ENCODE data around the gene GADD45B. TPM values are rescaled to one million over a fixed set of nuclear protein-coding genes. Genes with fewer than 3 reads are reported as not detected.
"Not testable (repeated sequence)": the region's sequence is repeated elsewhere in the genome, so short reads cannot be mapped to it uniquely, and the experiment has no call there.

Gene GADD45B
- total and polyA plus RNA-seq, 7 donors, result 10.9 to 94.1 (median 19.3) TPM

DNA sequence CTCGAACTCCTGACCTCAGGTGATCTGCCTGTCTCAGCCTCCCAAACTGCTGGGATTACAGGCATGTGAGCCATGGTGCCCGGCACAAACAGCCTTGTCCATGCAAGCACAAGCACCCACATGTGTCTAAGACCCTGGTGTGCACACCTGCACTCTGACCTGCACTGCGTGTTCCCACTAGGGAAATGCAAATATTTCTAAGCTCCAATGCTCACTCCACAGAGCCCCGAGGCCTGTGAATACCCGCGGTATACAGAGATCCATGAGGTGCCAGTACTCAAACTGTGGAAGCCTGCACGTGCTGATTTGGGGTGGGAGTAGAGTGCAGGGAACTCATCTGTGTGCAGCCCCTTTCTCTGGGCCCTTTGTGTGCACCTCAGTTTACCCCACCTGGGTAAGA is 14.7 kb downstream of the GADD45B start:
- intact Hi-C loops (cut with DNase I), result loop anchor here in 1 of 2 donors (5.0 kb wide), 1 partner anchor 52 kb away; no protein-coding TSS in a partner anchor
- H3K27ac ChIP-seq, result peak overlapping the region; percentile 46
- TF ChIP-seq, protein P1, sequence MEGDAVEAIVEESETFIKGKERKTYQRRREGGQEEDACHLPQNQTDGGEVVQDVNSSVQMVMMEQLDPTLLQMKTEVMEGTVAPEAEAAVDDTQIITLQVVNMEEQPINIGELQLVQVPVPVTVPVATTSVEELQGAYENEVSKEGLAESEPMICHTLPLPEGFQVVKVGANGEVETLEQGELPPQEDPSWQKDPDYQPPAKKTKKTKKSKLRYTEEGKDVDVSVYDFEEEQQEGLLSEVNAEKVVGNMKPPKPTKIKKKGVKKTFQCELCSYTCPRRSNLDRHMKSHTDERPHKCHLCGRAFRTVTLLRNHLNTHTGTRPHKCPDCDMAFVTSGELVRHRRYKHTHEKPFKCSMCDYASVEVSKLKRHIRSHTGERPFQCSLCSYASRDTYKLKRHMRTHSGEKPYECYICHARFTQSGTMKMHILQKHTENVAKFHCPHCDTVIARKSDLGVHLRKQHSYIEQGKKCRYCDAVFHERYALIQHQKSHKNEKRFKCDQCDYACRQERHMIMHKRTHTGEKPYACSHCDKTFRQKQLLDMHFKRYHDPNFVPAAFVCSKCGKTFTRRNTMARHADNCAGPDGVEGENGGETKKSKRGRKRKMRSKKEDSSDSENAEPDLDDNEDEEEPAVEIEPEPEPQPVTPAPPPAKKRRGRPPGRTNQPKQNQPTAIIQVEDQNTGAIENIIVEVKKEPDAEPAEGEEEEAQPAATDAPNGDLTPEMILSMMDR (IDR thresholded peaks at IDR 0.05), result no peak
- H3K27me3 ChIP-seq (ENCODE audit: insufficient read depth in 3 of 3, low read length in 2 of 3), result no peaks in the 10 kb centered on the region
- ATAC-seq (no peak), DNase-seq (no peak)
- H3K36me3 ChIP-seq (ENCODE audit: insufficient read depth in 1 of 2, low read depth in 1 of 2), result no peaks in the 10 kb centered on the region
- H3K9me3 ChIP-seq, result no peaks in the 10 kb centered on the region
- peaks cover 31% of the 10 kb centered on the region for H3K4me1 ChIP-seq
- 46 to 60% (median 49%) methylated on average over 7 of the region's 7 CpGs for WGBS, 3 donors
- peak overlapping the region; percentile 4 for H3K4me3 ChIP-seq

DNA sequence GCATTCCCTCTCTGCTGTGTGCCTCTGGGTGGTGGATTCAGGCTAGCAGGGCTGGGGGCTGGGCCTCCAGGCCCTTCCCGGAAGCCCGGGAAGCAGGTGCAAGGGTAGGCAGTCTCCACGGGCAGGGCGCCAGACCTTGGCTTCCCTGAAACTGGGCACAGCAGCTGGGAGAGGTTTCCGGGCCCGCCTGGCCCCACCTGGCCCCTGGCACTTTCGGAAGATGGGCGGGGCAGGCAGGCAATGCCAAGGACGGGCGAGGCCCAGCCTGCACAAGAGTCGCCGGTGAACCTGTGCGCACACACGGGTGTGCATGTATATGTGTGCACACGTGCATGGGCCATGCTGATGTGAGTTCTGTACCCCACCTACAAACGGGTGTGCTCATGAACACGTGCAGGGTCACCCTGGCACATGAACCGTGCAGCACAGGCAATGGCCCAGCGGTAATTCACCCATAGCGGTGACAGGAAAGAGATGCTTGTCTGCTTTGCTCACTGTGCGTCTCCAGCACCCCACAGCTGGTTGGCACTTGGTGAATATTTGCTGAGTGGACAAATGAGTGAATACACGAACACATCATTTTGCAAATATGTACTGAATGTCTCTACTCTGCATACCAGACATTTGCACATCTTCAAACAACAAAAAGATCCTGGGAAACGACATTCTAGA is 15.3 kb downstream of the GADD45B start:
- Histone ChIP-seq H3K27me3 (ENCODE audit: insufficient read depth in 3 of 3, low read length in 2 of 3) (no peaks in the 10 kb centered on the region), H3K9me3 (no peaks in the 10 kb centered on the region), H3K27ac (peak overlapping the region; percentile 46), H3K4me1 (peaks cover 37% of the 10 kb centered on the region), H3K36me3 (ENCODE audit: insufficient read depth in 1 of 2, low read depth in 1 of 2) (no peaks in the 10 kb centered on the region), H3K4me3 (peak overlapping the region; percentile 4)
- TF ChIP-seq, protein P1 (IDR thresholded peaks at IDR 0.05), result no peak
- DNase-seq (peak; percentile 70 to 82), ATAC-seq (peak; percentile 20 to 70 (median 60))
- 17 to 21% (median 18%) methylated on average over 23 of the region's 23 CpGs for WGBS, 3 donors
- intact Hi-C loops (cut with DNase I), result loop anchor here in 1 of 2 donors (5.0 kb wide), 1 partner anchor 51 kb away; no protein-coding TSS in a partner anchor

DNA sequence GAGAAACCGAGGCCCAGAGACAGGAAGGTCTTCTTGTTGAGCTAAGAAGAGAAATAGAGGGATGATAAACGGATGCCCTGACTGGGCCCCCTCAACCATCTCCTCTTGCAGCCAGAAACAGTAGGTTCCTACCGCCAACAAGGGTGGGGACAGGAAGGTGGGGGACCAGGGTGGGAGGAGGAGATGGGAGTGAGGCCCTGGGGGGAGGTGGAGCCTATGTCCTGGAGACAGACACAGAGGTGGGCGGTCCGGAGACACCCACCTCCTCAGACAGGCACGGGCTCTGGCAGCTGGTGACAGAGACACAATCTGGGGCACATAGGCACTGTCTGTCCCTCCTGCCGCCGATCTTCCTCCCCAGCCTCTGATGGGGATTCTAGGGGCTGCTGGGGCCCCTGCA is 16.9 kb downstream of the GADD45B start:
- peak in 1 of 2 donors; percentile 45 for DNase-seq
- no peak for ATAC-seq
- H3K36me3 ChIP-seq (ENCODE audit: insufficient read depth in 1 of 2, low read depth in 1 of 2), result no peaks in the 10 kb centered on the region
- intact Hi-C loops (cut with DNase I), result loop anchor here in 1 of 2 donors (5.0 kb wide), 1 partner anchor 49 kb away; no protein-coding TSS in a partner anchor
- H3K27ac ChIP-seq, result no peak overlapping the region
- WGBS, 3 donors, result 79 to 84% (median 82%) methylated on average over 7 to 8 of the region's 8 CpGs
- peaks cover 38% of the 10 kb centered on the region for H3K4me1 ChIP-seq
- TF ChIP-seq, protein P1 (IDR thresholded peaks at IDR 0.05), result no peak
- H3K9me3 ChIP-seq, result no peaks in the 10 kb centered on the region
- no peak overlapping the region for H3K4me3 ChIP-seq
- H3K27me3 ChIP-seq (ENCODE audit: insufficient read depth in 3 of 3, low read length in 2 of 3), result no peaks in the 10 kb centered on the region

DNA sequence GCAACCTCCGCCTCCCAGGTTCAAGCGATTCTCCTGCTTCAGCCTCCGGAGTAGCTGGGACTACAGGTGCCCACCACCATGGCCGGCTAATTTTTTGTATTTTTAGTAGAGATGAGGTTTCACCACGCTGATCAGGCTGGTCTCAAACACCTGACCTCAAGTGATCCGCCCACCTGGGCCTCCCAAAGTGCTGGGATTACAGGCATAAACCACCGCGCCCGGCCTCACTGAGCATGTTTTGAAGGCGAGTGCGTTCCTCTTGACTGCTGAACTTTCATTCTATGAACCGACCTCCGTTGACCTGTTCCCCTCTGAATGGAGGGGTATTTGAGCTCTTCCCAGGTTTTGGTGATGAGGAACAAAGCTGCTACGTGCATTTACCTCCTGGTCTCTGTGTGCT is 17.5 kb downstream of the GADD45B start:
- H3K4me1 ChIP-seq, result peaks cover 38% of the 10 kb centered on the region
- ATAC-seq, result not testable (repeated sequence)
- intact Hi-C loops (cut with DNase I), result loop anchor here in 1 of 2 donors (5.0 kb wide), 1 partner anchor 49 kb away; no protein-coding TSS in a partner anchor

DNA sequence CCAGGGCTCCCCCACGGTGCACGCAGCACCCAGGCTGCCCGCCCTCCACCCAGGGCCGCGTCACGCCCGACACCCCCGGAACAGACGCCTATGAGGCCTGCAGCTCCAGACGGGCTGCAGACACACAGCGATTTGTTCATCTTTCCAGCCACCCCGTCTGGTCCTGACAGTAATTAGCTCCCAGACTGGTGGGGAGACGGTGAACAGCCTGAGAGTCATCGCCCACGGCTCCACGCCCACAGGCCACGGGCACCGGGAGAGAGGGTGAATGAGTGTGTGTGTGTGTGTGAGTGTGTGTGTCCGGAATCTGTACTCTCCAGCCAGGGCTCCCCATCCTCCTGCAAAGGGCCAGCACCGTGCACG is 18.1 kb downstream of the GADD45B start:
- no peak overlapping the region for H3K27ac ChIP-seq

More for the DNA sequence above, 17.5 kb downstream of the GADD45B start:
- H3K9me3 ChIP-seq; H3K4me3 ChIP-seq; DNase-seq; H3K36me3 ChIP-seq (ENCODE audit: insufficient read depth in 1 of 2, low read depth in 1 of 2); H3K27ac ChIP-seq; H3K27me3 ChIP-seq (ENCODE audit: insufficient read depth in 3 of 3, low read length in 2 of 3): not testable (repeated sequence)
- 79 to 85% (median 81%) methylated on average over 14 of the region's 14 CpGs for WGBS, 3 donors

More for the DNA sequence above, 18.1 kb downstream of the GADD45B start:
- DNase-seq (peak in 1 of 2 donors; percentile 46), ATAC-seq (no peak)
- no peaks in the 10 kb centered on the region for H3K9me3 ChIP-seq
- H3K36me3 ChIP-seq (ENCODE audit: insufficient read depth in 1 of 2, low read depth in 1 of 2), result no peaks in the 10 kb centered on the region
- intact Hi-C loops (cut with DNase I), result loop anchor here (2.0 to 5.0 kb wide), 2 partner anchors 17 to 48 kb away; partner anchors contain the start of gene GADD45B (in 1 of the 2)
- TF ChIP-seq, protein P1 (IDR thresholded peaks at IDR 0.05), result no peak
- peaks cover 38% of the 10 kb centered on the region for H3K4me1 ChIP-seq
- H3K27me3 ChIP-seq (ENCODE audit: insufficient read depth in 3 of 3, low read length in 2 of 3), result no peaks in the 10 kb centered on the region
- H3K4me3 ChIP-seq, result peak overlapping the region; percentile 55
- 50 to 57% (median 50%) methylated on average over 21 of the region's 21 CpGs for WGBS, 3 donors

All from psoas muscle (tissue), 8 donors.